Kidney tubule cell (primary cell): ENCODE measurements around the gene KLF5.
"Not testable (repeated sequence)": the region's sequence is repeated elsewhere in the genome, so short reads cannot be mapped to it uniquely, and the experiment has no call there.

ENCODE experiments used
- DNase-seq: peaks from one replicate; pipeline ENCODE4 v3.0.0-alpha.2; 2018; ENCODE audit warnings: low spot score

KLF5 gene

GRCh38 chr13:73058736-73059459 is at the start of gene KLF5:
TSS of gene KLF5 (plus strand) at chr13:73059005. CDS start at chr13:73059328, 323 bp downstream.
- DNase-seq = peak; percentile 98

GRCh38 chr13:73011751-73012150 is 47.1 kb upstream of the KLF5 start:
- DNase-seq = no peak

- no peak for DNase-seq
Observed at GRCh38 chr13:73015805-73016204, 43.0 kb upstream of the KLF5 start.

GRCh38 chr13:73018336-73018735 is 40.5 kb upstream of the KLF5 start:
- peak; percentile 76 for DNase-seq

GRCh38 chr13:73025217-73026012 is 33.4 kb upstream of the KLF5 start:
- DNase-seq = peak; percentile 90

GRCh38 chr13:73034901-73035300 is 23.9 kb upstream of the KLF5 start:
- DNase-seq = no peak

GRCh38 chr13:73035660-73036059 is 23.1 kb upstream of the KLF5 start:
- no peak for DNase-seq

GRCh38 chr13:73036566-73036965 is 22.2 kb upstream of the KLF5 start:
- no peak for DNase-seq

GRCh38 chr13:73038064-73038463 is 20.7 kb upstream of the KLF5 start:
- DNase-seq = no peak

- DNase-seq = no peak
Observed at GRCh38 chr13:73039201-73040108, 19.4 kb upstream of the KLF5 start.

GRCh38 chr13:73040484-73040883 is 18.3 kb upstream of the KLF5 start:
- no peak for DNase-seq

GRCh38 chr13:73040968-73041596 is 17.7 kb upstream of the KLF5 start:
- no peak for DNase-seq

GRCh38 chr13:73045031-73045430 is 13.8 kb upstream of the KLF5 start:
- DNase-seq = no peak

- not testable (repeated sequence) for DNase-seq
Observed at GRCh38 chr13:73048615-73049014, 10.2 kb upstream of the KLF5 start.

GRCh38 chr13:73054712-73055111 is 4.1 kb upstream of the KLF5 start:
- no peak for DNase-seq

GRCh38 chr13:73055813-73056564 is 2.8 kb upstream of the KLF5 start:
- peak; percentile 94 for DNase-seq

GRCh38 chr13:73056565-73056962 is 2.2 kb upstream of the KLF5 start:
- no peak for DNase-seq

GRCh38 chr13:73057284-73058063 is 1.3 kb upstream of the KLF5 start:
- DNase-seq = no peak

GRCh38 chr13:73058064-73058313 is 816 bp upstream of the KLF5 start:
- DNase-seq = no peak

- DNase-seq = no peak
Observed at GRCh38 chr13:73058432-73058735, 421 bp upstream of the KLF5 start.
